Vagina (tissue), 2 donors: ENCODE measurements around the gene CCNB1IP1.

Experiments used
- POLR2A ChIP-seq, 2 donors: fragments of 450-650 bp; IDR thresholded peaks; one replicate each; pipeline ENCODE4 v1.6.1; 2017; ENCODE audit warnings: antibody characterized with exemption in 2 of 2, mild to moderate bottlenecking in 2 of 2, moderate library complexity in 2 of 2
- POLR2AphosphoS5 ChIP-seq, 2 donors: sonication (generic); formaldehyde crosslinking; IDR thresholded peaks; one replicate each; pipeline ENCODE4 v1.9.0; 2017; ENCODE audit warnings: antibody characterized with exemption in 2 of 2, mild to moderate bottlenecking in 2 of 2, low read depth in 1 of 2; ENCODE audit not compliant: insufficient read depth in 1 of 2
- TF ChIP-seq, protein P1 (sequence below), 3 experiments: fragments of 450-650 bp in 2 of 3; fragments of 200-600 bp in 1 of 3; sonication (generic) in 1 of 3; IDR thresholded peaks; one replicate each; pipeline ENCODE4 v1.5.1; 2017 to 2019; ENCODE audit warnings: antibody characterized with exemption in 3 of 3, mild to moderate bottlenecking in 2 of 3, moderate library complexity in 2 of 3

DNA sequence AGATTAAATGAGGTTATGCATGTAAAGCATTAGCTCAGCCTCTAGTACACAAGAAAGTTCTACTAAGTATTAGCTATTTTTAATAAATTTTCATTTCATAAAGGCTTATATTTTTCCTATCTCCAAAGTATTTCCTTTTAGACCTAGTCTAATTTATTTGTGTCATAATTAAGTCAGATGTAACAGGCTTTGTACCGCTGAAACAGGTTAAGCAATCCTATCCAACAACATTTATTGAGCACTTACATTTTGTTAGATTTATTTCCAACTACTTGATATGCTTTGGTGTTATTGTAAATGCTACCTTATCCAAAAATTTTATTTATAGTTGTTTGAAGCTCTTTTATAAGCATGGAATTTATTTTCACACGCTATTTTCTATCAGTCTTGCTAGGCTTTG lies 8.6 kb upstream of the CCNB1IP1 start:
- TF ChIP-seq, protein P1, sequence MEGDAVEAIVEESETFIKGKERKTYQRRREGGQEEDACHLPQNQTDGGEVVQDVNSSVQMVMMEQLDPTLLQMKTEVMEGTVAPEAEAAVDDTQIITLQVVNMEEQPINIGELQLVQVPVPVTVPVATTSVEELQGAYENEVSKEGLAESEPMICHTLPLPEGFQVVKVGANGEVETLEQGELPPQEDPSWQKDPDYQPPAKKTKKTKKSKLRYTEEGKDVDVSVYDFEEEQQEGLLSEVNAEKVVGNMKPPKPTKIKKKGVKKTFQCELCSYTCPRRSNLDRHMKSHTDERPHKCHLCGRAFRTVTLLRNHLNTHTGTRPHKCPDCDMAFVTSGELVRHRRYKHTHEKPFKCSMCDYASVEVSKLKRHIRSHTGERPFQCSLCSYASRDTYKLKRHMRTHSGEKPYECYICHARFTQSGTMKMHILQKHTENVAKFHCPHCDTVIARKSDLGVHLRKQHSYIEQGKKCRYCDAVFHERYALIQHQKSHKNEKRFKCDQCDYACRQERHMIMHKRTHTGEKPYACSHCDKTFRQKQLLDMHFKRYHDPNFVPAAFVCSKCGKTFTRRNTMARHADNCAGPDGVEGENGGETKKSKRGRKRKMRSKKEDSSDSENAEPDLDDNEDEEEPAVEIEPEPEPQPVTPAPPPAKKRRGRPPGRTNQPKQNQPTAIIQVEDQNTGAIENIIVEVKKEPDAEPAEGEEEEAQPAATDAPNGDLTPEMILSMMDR (IDR thresholded peaks at IDR 0.05) = no peak
- TF ChIP-seq POLR2AphosphoS5 (IDR thresholded peaks at IDR 0.05; ENCODE audit: insufficient read depth in 1 of 2, low read depth in 1 of 2) = no peak
- TF ChIP-seq POLR2A (IDR thresholded peaks at IDR 0.05) = no peak
